Liver (tissue), 9 donors: ENCODE results near the gene PEX5L. TPM values are rescaled to one million over a fixed set of nuclear protein-coding genes. Genes with fewer than 3 reads are reported as not detected.

Source experiments
- DNase-seq: peaks from one replicate; pipeline ENCODE4 v3.0.0-alpha.2; 2017; ENCODE audit warnings: low spot score
- H3K27ac ChIP-seq, 2 donors: one replicate each; pipeline ENCODE4 v1.7.0; 2013; ENCODE audit warnings: inconsistent platforms in 2 of 2, low read length in 2 of 2, control low read depth in 1 of 2, low read depth in 1 of 2, mild to moderate bottlenecking in 1 of 2
- H3K27me3 ChIP-seq, 4 donors: one replicate each; pipeline versions ENCODE4 v1.6.1 to v1.7.0; 2013; ENCODE audit warnings: low read length in 3 of 4, inconsistent platforms in 1 of 4, mild to moderate bottlenecking in 1 of 4, moderate library complexity in 1 of 4; ENCODE audit not compliant: control insufficient read depth in 4 of 4, insufficient read depth in 4 of 4
- H3K36me3 ChIP-seq, 4 donors: one replicate each; pipeline versions ENCODE4 v1.6.1 to v1.7.0; 2013; ENCODE audit warnings: low read length in 3 of 4, mild to moderate bottlenecking in 3 of 4, low read depth in 1 of 4, moderate library complexity in 1 of 4; ENCODE audit not compliant: control insufficient read depth in 4 of 4, insufficient read depth in 3 of 4
- H3K4me1 ChIP-seq, 4 donors: one replicate each; pipeline versions ENCODE4 v1.6.1 to v1.7.0; 2013; ENCODE audit warnings: low read length in 3 of 4, mild to moderate bottlenecking in 3 of 4, moderate library complexity in 1 of 4; ENCODE audit not compliant: control insufficient read depth in 4 of 4, insufficient read depth in 4 of 4
- H3K4me3 ChIP-seq, 3 donors: one replicate each; pipeline versions ENCODE4 v1.6.1 to v1.7.0; 2013; ENCODE audit warnings: low read length in 3 of 3, control low read depth in 1 of 3, low read depth in 1 of 3, mild to moderate bottlenecking in 1 of 3
- H3K9ac ChIP-seq, 2 donors: one replicate each; pipeline ENCODE4 v1.7.0; 2013; ENCODE audit warnings: low read length in 2 of 2, mild to moderate bottlenecking in 2 of 2, moderate library complexity in 2 of 2, control low read depth in 1 of 2, low read depth in 1 of 2
- H3K9me3 ChIP-seq, 4 donors: one replicate each; pipeline versions ENCODE4 v1.6.1 to v1.7.0; 2013; ENCODE audit warnings: low read length in 3 of 4; ENCODE audit not compliant: control insufficient read depth in 4 of 4
- ATF3 ChIP-seq: IDR thresholded peaks from 2 replicates; pipeline ENCODE4 v1.6.1; 2016; ENCODE audit warnings: antibody characterized with exemption
- CTCF ChIP-seq: fragments of 150-350 bp; IDR thresholded peaks from 2 replicates; pipeline ENCODE4 v1.5.1; 2017; ENCODE audit warnings: improper control_type of control experiment, low read depth, low read length; ENCODE audit not compliant: missing input control
- EGR1 ChIP-seq, 2 donors: IDR thresholded peaks; 2 replicates each; pipeline ENCODE4 v1.6.1; 2016 to 2018; ENCODE audit warnings: antibody characterized with exemption in 2 of 2, low read depth in 2 of 2
- FOXA1 ChIP-seq: IDR thresholded peaks from 2 replicates; pipeline ENCODE4 v1.6.1; 2016; ENCODE audit warnings: antibody characterized with exemption
- FOXA2 ChIP-seq: IDR thresholded peaks from 2 replicates; pipeline ENCODE4 v1.6.1; 2016; ENCODE audit warnings: antibody characterized with exemption
- HNF4A ChIP-seq, 2 donors: conservative IDR thresholded peaks; 2 replicates each; pipeline ENCODE4 v1.6.1; 2016; ENCODE audit warnings: antibody characterized with exemption in 2 of 2, mild to moderate bottlenecking in 2 of 2
- HNF4G ChIP-seq: IDR thresholded peaks from 2 replicates; pipeline ENCODE4 v1.6.1; 2016; ENCODE audit warnings: antibody characterized with exemption
- MAX ChIP-seq: IDR thresholded peaks from 2 replicates; pipeline ENCODE4 v1.6.1; 2016; ENCODE audit warnings: antibody characterized with exemption
- NR2F2 ChIP-seq: IDR thresholded peaks from 2 replicates; pipeline ENCODE4 v1.6.1; 2016; ENCODE audit warnings: antibody characterized with exemption
- RAD21 ChIP-seq, 2 donors: IDR thresholded peaks; 2 replicates each; pipeline ENCODE4 v1.6.1; 2016; ENCODE audit warnings: antibody characterized with exemption in 2 of 2, mild to moderate bottlenecking in 2 of 2
- REST ChIP-seq: IDR thresholded peaks from 2 replicates; pipeline ENCODE4 v1.6.1; 2016; ENCODE audit warnings: antibody characterized with exemption, mild to moderate bottlenecking
- SP1 ChIP-seq: IDR thresholded peaks from 2 replicates; pipeline ENCODE4 v1.6.1; 2018; ENCODE audit warnings: antibody characterized with exemption, mild to moderate bottlenecking
- TAF1 ChIP-seq: conservative IDR thresholded peaks from 2 replicates; pipeline ENCODE4 v1.6.1; 2016; ENCODE audit warnings: antibody characterized with exemption, mild to moderate bottlenecking
- YY1 ChIP-seq: IDR thresholded peaks from 2 replicates; pipeline ENCODE4 v1.6.1; 2016; ENCODE audit warnings: antibody characterized with exemption, mild to moderate bottlenecking
- ZBTB33 ChIP-seq: IDR thresholded peaks from 2 replicates; pipeline ENCODE4 v1.6.1; 2016; ENCODE audit warnings: antibody characterized with exemption
- WGBS: extraction: QIAGEN DNeasy Blood & Tissue Kit; methylation state at CpG from one replicate; pipeline ENCODE4 v1.1.7; 2013; 5-methylcytosine and 5-hydroxymethylcytosine counted together
- polyA plus RNA-seq, 2 donors: library from polyadenylated mRNA; stranded (reverse) in 1 of 2; unstranded in 1 of 2; fragments of 200-250 nt in 1 of 2; fragments of >200 nt in 1 of 2; fragmentation: Nextera tagmentation in 1 of 2; extraction: Ambion mirVana in 1 of 2; gene quantifications; one replicate each; pipeline versions ENCODE4 v1.2.1 to v1.2.3, GENCODE V29; 2013 to 2015
- total RNA-seq, 2 donors: library from RNA; depleted of rRNA; stranded (reverse); fragments of >200 nt; gene quantifications; one replicate each; pipeline ENCODE4 v1.2.3, GENCODE V29; 2014
- donor health status: healthy.
- donor health status: healthy.
- donor health status: healthy.
- donor health status: healthy.
- donor health status: healthy.

The PEX5L gene
- total and polyA plus RNA-seq, 4 donors = 0.03 TPM; not detected in 3

- TF ChIP-seq MAX = no peak
Measured at GRCh38 chr3:179935710-179936109, 101.0 kb downstream of the PEX5L start (continued).

- no peaks in the 10 kb centered on the region for H3K4me1 ChIP-seq
- no peak for DNase-seq
- H3K27me3 ChIP-seq = peaks cover 0 to 4% (median under 1%) of the 10 kb centered on the region in 4 donors
- peaks cover 0 to 2% (median 0%) of the 10 kb centered on the region in 4 donors for H3K9me3 ChIP-seq
- H3K27ac ChIP-seq = no peak overlapping the region
- H3K4me3 ChIP-seq = no peak overlapping the region
- TF ChIP-seq YY1 (no peak), NR2F2 (no peak), REST (no peak), HNF4G (no peak), RAD21 (IDR thresholded peaks at IDR 0.05) (no peak), FOXA1 (no peak), SP1 (no peak), ATF3 (no peak), FOXA2 (no peak), ZBTB33 (no peak), TAF1 (no peak), MAX (no peak), EGR1 (IDR thresholded peaks at IDR 0.05; ENCODE audit: low read depth in 2 of 2) (no peak), HNF4A (conservative IDR thresholded peaks at IDR 0.05) (no peak)
- no peaks in the 10 kb centered on the region for H3K36me3 ChIP-seq
- 71% methylated on average over 4 of the region's 4 CpGs for WGBS
- H3K9ac ChIP-seq = no peak overlapping the region
Measured at GRCh38 chr3:179933914-179934313, 102.8 kb downstream of the PEX5L start.

GRCh38 chr3:179933080-179933479, 103.7 kb downstream of the PEX5L start:
- Histone ChIP-seq H3K9me3 (peaks cover 0 to 2% (median 0%) of the 10 kb centered on the region in 4 donors), H3K27ac (no peak overlapping the region), H3K36me3 (no peaks in the 10 kb centered on the region), H3K9ac (no peak overlapping the region), H3K4me3 (no peak overlapping the region), H3K4me1 (no peaks in the 10 kb centered on the region), H3K27me3 (peaks cover 0 to 2% (median 0%) of the 10 kb centered on the region in 4 donors)
- DNase-seq = no peak
- 78% methylated on average over 4 of the region's 4 CpGs for WGBS
- no peak for TF ChIP-seq FOXA2
- no peak for TF ChIP-seq NR2F2
- TF ChIP-seq MAX = no peak
- no peak for TF ChIP-seq EGR1 (IDR thresholded peaks at IDR 0.05; ENCODE audit: low read depth in 2 of 2)
- no peak for TF ChIP-seq REST
- TF ChIP-seq YY1 = no peak
- no peak for TF ChIP-seq HNF4G
- TF ChIP-seq HNF4A (conservative IDR thresholded peaks at IDR 0.05) = no peak
- no peak for TF ChIP-seq ZBTB33
- TF ChIP-seq RAD21 (IDR thresholded peaks at IDR 0.05) = no peak
- TF ChIP-seq CTCF = no peak
